ENCODE data around the gene ATP1B3.

GRCh38 chr3:141887051-141887450, 10.6 kb downstream of the ATP1B3 start:
- TF ChIP-seq, protein P1, sequence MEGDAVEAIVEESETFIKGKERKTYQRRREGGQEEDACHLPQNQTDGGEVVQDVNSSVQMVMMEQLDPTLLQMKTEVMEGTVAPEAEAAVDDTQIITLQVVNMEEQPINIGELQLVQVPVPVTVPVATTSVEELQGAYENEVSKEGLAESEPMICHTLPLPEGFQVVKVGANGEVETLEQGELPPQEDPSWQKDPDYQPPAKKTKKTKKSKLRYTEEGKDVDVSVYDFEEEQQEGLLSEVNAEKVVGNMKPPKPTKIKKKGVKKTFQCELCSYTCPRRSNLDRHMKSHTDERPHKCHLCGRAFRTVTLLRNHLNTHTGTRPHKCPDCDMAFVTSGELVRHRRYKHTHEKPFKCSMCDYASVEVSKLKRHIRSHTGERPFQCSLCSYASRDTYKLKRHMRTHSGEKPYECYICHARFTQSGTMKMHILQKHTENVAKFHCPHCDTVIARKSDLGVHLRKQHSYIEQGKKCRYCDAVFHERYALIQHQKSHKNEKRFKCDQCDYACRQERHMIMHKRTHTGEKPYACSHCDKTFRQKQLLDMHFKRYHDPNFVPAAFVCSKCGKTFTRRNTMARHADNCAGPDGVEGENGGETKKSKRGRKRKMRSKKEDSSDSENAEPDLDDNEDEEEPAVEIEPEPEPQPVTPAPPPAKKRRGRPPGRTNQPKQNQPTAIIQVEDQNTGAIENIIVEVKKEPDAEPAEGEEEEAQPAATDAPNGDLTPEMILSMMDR (IDR thresholded peaks at IDR 0.05; ENCODE audit: low read depth, low read length, poor library complexity, severe bottlenecking) = no peak
- no peak for TF ChIP-seq EZH2phosphoT487 (IDR thresholded peaks at IDR 0.05; ENCODE audit: borderline replicate concordance, low read length)
